HCT116 (cell line): Measurements from ENCODE around the gene ACOT6. TPM values are rescaled to one million over a fixed set of nuclear protein-coding genes. Genes with fewer than 3 reads are reported as not detected.
A peak's percentile ranks its signal among the peaks of the same experiment; 100 is the strongest.

Source experiments
- ATAC-seq: fragments of 200-7000 bp; cut with Tn5 transposase; 2 replicates; pipeline ENCODE4 v1.9.1; 2020; ENCODE audit warnings: mild to moderate bottlenecking, moderate library complexity
- BruUV-seq: library from RNA; stranded (reverse); fragments of 400-500 nt; replicated peaks from 2 replicates; lab custom pipeline; 2021; lab: Mats Ljungman, UMichigan
- CTCF ChIA-PET: fragments of 300-600 bp; sonication (Branson Sonifier 250); formaldehyde crosslinking; loops from one replicate; lab custom pipeline; 2021; ENCODE audit warnings: antibody characterized with exemption; lab: Charles Lee
- POLR2A ChIA-PET: fragments of 300-600, 350-600 bp; sonication (Branson Sonifier 250); formaldehyde crosslinking; loops from one replicate; lab custom pipeline; 2021; ENCODE audit warnings: antibody characterized with exemption; lab: Charles Lee
- RAD21 ChIA-PET, 2 experiments: fragments of 300-600 bp; sonication (Branson Sonifier 250); formaldehyde crosslinking; loops; one replicate each; lab custom pipeline; 2023; ENCODE audit warnings: low total read pairs in 2 of 2; ENCODE audit not compliant: uncharacterized antibody in 2 of 2, unreplicated experiment in 2 of 2, low non-redundant PET in 1 of 2; lab: Charles Lee
- DNase-seq: peaks from one replicate; pipeline ENCODE4 v3.0.0-alpha.2; 2010; ENCODE audit warnings: low read depth, low spot score
- H2AFZ ChIP-seq: fragments of 200-600 bp; shearing (Covaris generic), sonication (generic); 2 replicates; pipeline ENCODE4 v1.6.1; 2017; ENCODE audit warnings: low read depth, mixed run types, mixed read lengths, antibody characterized with exemption, low read length; ENCODE audit not compliant: poor library complexity, severe bottlenecking
- H3K27ac ChIP-seq: 2 replicates; pipeline ENCODE4 v1.5.1; 2012; ENCODE audit warnings: low read depth, low read length
- H3K27me3 ChIP-seq: fragments of 200-600 bp; sonication (generic); 2 replicates; pipeline ENCODE4 v1.6.1; 2016; ENCODE audit warnings: mixed run types, low read length, mixed read lengths; ENCODE audit not compliant: insufficient read depth
- H3K36me3 ChIP-seq, 2 experiments: fragments of 200-500 bp in 1 of 2; fragments of 200-600 bp in 1 of 2; sonication (Bioruptor generic) in 1 of 2; sonication (generic) in 1 of 2; 2 replicates each; pipeline versions ENCODE4 v1.5.1 to v1.6.1; 2014 to 2016; ENCODE audit warnings: low read length in 2 of 2, inconsistent platforms in 1 of 2, mixed read lengths in 1 of 2, mixed run types in 1 of 2; ENCODE audit not compliant: insufficient read depth in 2 of 2, control insufficient read depth in 1 of 2
- H3K4me1 ChIP-seq, 2 experiments: fragments of 200-600 bp in 1 of 2; sonication (generic) in 1 of 2; 2 replicates each; pipeline versions ENCODE4 v1.5.1 to v1.6.1; 2012 to 2017; ENCODE audit warnings: low read length in 2 of 2, inconsistent platforms in 1 of 2, mild to moderate bottlenecking in 1 of 2, mixed read lengths in 1 of 2, mixed run types in 1 of 2, moderate library complexity in 1 of 2; ENCODE audit not compliant: insufficient read depth in 2 of 2, control insufficient read depth in 1 of 2
- H3K4me2 ChIP-seq: fragments of 200-600 bp; sonication (generic); 2 replicates; pipeline ENCODE4 v1.6.1; 2017; ENCODE audit warnings: mixed run types, low read length, mixed read lengths
- H3K4me3 ChIP-seq, 2 experiments: fragments of 200-600 bp in 1 of 2; sonication (generic) in 1 of 2; replicated peaks in 1 of 2; 2 replicates each; pipeline ENCODE4 v1.5.1; 2011 to 2016; ENCODE audit warnings: low read length in 2 of 2, control low read depth in 1 of 2, low read depth in 1 of 2, mild to moderate bottlenecking in 1 of 2, mixed read lengths in 1 of 2, mixed run types in 1 of 2
- H3K79me2 ChIP-seq: fragments of 200-600 bp; sonication (generic); 2 replicates; pipeline ENCODE4 v1.6.1; 2017; ENCODE audit warnings: mild to moderate bottlenecking, mixed run types, low read length, moderate library complexity, mixed read lengths; ENCODE audit not compliant: insufficient read depth
- H3K9ac ChIP-seq: fragments of 200-600 bp; sonication (generic); 2 replicates; pipeline ENCODE4 v1.6.1; 2016; ENCODE audit warnings: low read length, mixed read lengths
- H3K9me2 ChIP-seq: fragments of 200-600 bp; sonication (generic), shearing (Covaris generic); 2 replicates; pipeline ENCODE4 v1.6.1; 2017; ENCODE audit warnings: mixed run types, mild to moderate bottlenecking, moderate library complexity; ENCODE audit not compliant: insufficient read depth
- H3K9me3 ChIP-seq, 2 experiments: fragments of 200-500 bp in 1 of 2; fragments of 200-600 bp in 1 of 2; sonication (Bioruptor generic) in 1 of 2; sonication (generic) in 1 of 2; 2 replicates each; pipeline ENCODE4 v1.6.1; 2014 to 2017; ENCODE audit warnings: low read length in 2 of 2, mixed read lengths in 2 of 2, inconsistent platforms in 1 of 2, low read depth in 1 of 2, mild to moderate bottlenecking in 1 of 2, mixed run types in 1 of 2, moderate library complexity in 1 of 2; ENCODE audit not compliant: control insufficient read depth in 1 of 2, insufficient read depth in 1 of 2
- H4K20me1 ChIP-seq: fragments of 200-600 bp; sonication (generic), shearing (Covaris generic); 2 replicates; pipeline ENCODE4 v1.6.1; 2017; ENCODE audit warnings: mixed run types, mild to moderate bottlenecking, moderate library complexity; ENCODE audit not compliant: insufficient read depth
- ATF3 ChIP-seq: IDR thresholded peaks from 2 replicates; pipeline ENCODE4 v1.6.1; 2012
- CTCF ChIP-seq, 3 experiments: fragments of 200-600 bp in 1 of 3; sonication (generic) in 1 of 3; IDR thresholded peaks in 2 of 3; conservative IDR thresholded peaks in 1 of 3; 2 replicates each; pipeline ENCODE4 v1.5.1; 2012 to 2017; ENCODE audit warnings: low read depth in 2 of 3, low read length in 2 of 3, antibody characterized with exemption in 1 of 3, borderline replicate concordance in 1 of 3, control low read depth in 1 of 3, mild to moderate bottlenecking in 1 of 3, mixed read lengths in 1 of 3, mixed run types in 1 of 3, moderate library complexity in 1 of 3; ENCODE audit not compliant: insufficient read depth in 1 of 3
- EGR1 ChIP-seq: IDR thresholded peaks from 2 replicates; pipeline ENCODE4 v1.6.1; 2012; ENCODE audit warnings: low read depth
- ELF1 ChIP-seq: IDR thresholded peaks from 2 replicates; pipeline ENCODE4 v1.6.1; 2012; ENCODE audit warnings: low read depth, borderline replicate concordance
- EZH2 ChIP-seq: fragments of 200-600 bp; sonication (generic); IDR thresholded peaks from 2 replicates; pipeline ENCODE4 v1.6.1; 2017; ENCODE audit warnings: antibody characterized with exemption, mixed run types
- EZH2phosphoT487 ChIP-seq: fragments of 200-600 bp; IDR thresholded peaks from 2 replicates; pipeline ENCODE4 v1.6.1; 2018; ENCODE audit warnings: antibody characterized with exemption, borderline replicate concordance
- FOSL1 ChIP-seq: IDR thresholded peaks from 2 replicates; pipeline ENCODE4 v1.6.1; 2012; ENCODE audit warnings: low read depth
- JUND ChIP-seq: IDR thresholded peaks from 2 replicates; pipeline ENCODE4 v1.6.1; 2012
- MAX ChIP-seq: IDR thresholded peaks from 2 replicates; pipeline ENCODE4 v1.6.1; 2012
- POLR2A ChIP-seq: IDR thresholded peaks from 2 replicates; pipeline ENCODE4 v1.7.0; 2011; ENCODE audit warnings: borderline replicate concordance; ENCODE audit not compliant: insufficient read depth, insufficient read length; ENCODE audit errors: extremely low read depth
- POLR2AphosphoS5 ChIP-seq: IDR thresholded peaks from 2 replicates; pipeline ENCODE4 v1.6.1; 2011; ENCODE audit warnings: mild to moderate bottlenecking, low read depth, low read length, moderate library complexity
- RAD21 ChIP-seq: IDR thresholded peaks from 2 replicates; pipeline ENCODE4 v1.6.1; 2012; ENCODE audit warnings: low read depth, mild to moderate bottlenecking
- REST ChIP-seq: IDR thresholded peaks from 2 replicates; pipeline ENCODE4 v1.6.1; 2012; ENCODE audit warnings: low read depth
- SIN3A ChIP-seq: IDR thresholded peaks from 2 replicates; pipeline ENCODE4 v1.6.1; 2012; ENCODE audit warnings: low read depth
- TCF7L2 ChIP-seq: IDR thresholded peaks from 2 replicates; pipeline ENCODE4 v1.7.0; 2011; ENCODE audit warnings: borderline replicate concordance, inconsistent platforms; ENCODE audit not compliant: insufficient read depth, insufficient read length; ENCODE audit errors: extremely low read depth
- YY1 ChIP-seq: IDR thresholded peaks from 2 replicates; pipeline ENCODE4 v1.6.1; 2011; ENCODE audit warnings: low read length, low read depth, moderate library complexity, mild to moderate bottlenecking; ENCODE audit not compliant: insufficient replicate concordance; ENCODE audit errors: extremely low read depth
- ZBTB33 ChIP-seq: IDR thresholded peaks from 2 replicates; pipeline ENCODE4 v1.6.1; 2011; ENCODE audit warnings: mild to moderate bottlenecking, low read length, moderate library complexity; ENCODE audit not compliant: insufficient replicate concordance; ENCODE audit errors: extremely low read depth
- ZNF274 ChIP-seq: fragments of 200-500 bp; sonication (Bioruptor generic); IDR thresholded peaks from 2 replicates; pipeline ENCODE4 v1.6.1; 2014; ENCODE audit warnings: mild to moderate bottlenecking, low read depth, low read length, inconsistent platforms
- intact Hi-C: fragments of 100-400 bp; cut with micrococcal nuclease; formaldehyde crosslinking; loops from 2 replicates; pipeline ENCODE4 v1.10.0; 2022
- total RNA-seq: library from RNA; stranded (reverse); gene quantifications from one replicate; pipeline ENCODE4 v1.2.1, GENCODE V29; 2021; ENCODE audit not compliant: unreplicated experiment

Gene ACOT6
- total RNA-seq, 1 experiment from 2014 or later, result not detected

GRCh38 chr14:73644531-73645247 is 32.4 kb downstream of the ACOT6 start, which contains the start of gene DNAL1 (continued):
- TF ChIP-seq ATF3, result no peak
- no peak for TF ChIP-seq ZBTB33
- TF ChIP-seq EZH2, result no peak
- TF ChIP-seq POLR2A, result peak; percentile 85
- TF ChIP-seq EZH2phosphoT487, result no peak
- TF ChIP-seq FOSL1, result no peak
- TF ChIP-seq CTCF (IDR thresholded peaks at IDR 0.05 in 2 of 3, conservative IDR thresholded peaks at IDR 0.05 in 1 of 3; ENCODE audit: borderline replicate concordance in 1 of 3, insufficient read depth in 1 of 3, low read depth in 2 of 3, low read length in 2 of 3), result no peak
- TF ChIP-seq RAD21, result no peak
- TF ChIP-seq SIN3A, result peak; percentile 82; the same call in 1 of the 2 replicates

- Histone ChIP-seq H3K4me3 (peak overlapping the region; percentile 95 to 99), H2AFZ (peak overlapping the region; percentile 94), H3K27ac (peak overlapping the region; percentile 54), H3K9ac (peak overlapping the region; percentile 78), H3K36me3 (no peaks in the 10 kb centered on the region), H3K27me3 (no peaks in the 10 kb centered on the region), H3K9me3 (no peaks in the 10 kb centered on the region), H3K4me1 (peaks cover 9 to 20% of the 10 kb centered on the region in 2 experiments), H3K9me2 (no peaks in the 10 kb centered on the region), H3K4me2 (peak overlapping the region; percentile 99), H4K20me1 (no peaks in the 10 kb centered on the region), H3K79me2 (peaks cover 11% of the 10 kb centered on the region)
- ATAC-seq (no peak), DNase-seq (no peak)
- ChIA-PET CTCF (no interaction called here), POLR2A (no interaction called here), RAD21 (no interaction called here)
- TSS peak; percentile 74 for BruUV-seq
- intact Hi-C loops, result no loop called here
- no peak for TF ChIP-seq POLR2AphosphoS5
- no peak for TF ChIP-seq ZNF274
- no peak for TF ChIP-seq EZH2
- TF ChIP-seq REST, result no peak
- no peak for TF ChIP-seq MAX
- no peak for TF ChIP-seq EGR1
- TF ChIP-seq YY1, result no peak
- TF ChIP-seq RAD21, result no peak
- no peak for TF ChIP-seq TCF7L2
- no peak for TF ChIP-seq ELF1
- TF ChIP-seq JUND, result no peak
Observed at GRCh38 chr14:73645248-73645610, 32.9 kb downstream of the ACOT6 start.
